GM23338 (cell line): ENCODE measurements around the gene ATP6V0C. TPM values are rescaled to one million over a fixed set of nuclear protein-coding genes. Genes with fewer than 3 reads are reported as not detected.

ENCODE experiments used
- ATAC-seq: fragments of 200-7000 bp; cut with Tn5 transposase; 3 replicates; pipeline ENCODE4 v1.9.1; 2020
- DNase-seq: peaks from one replicate; pipeline ENCODE4 v3.0.0-alpha.2; 2015; ENCODE audit warnings: low spot score
- H2AFZ ChIP-seq: fragments of 200-600 bp; sonication (generic); 2 replicates; pipeline ENCODE4 v1.8.0; 2016; ENCODE audit warnings: antibody characterized with exemption, mild to moderate bottlenecking, moderate library complexity
- H3F3A ChIP-seq: fragments of 200-600 bp; sonication (generic); replicated peaks from 2 replicates; pipeline ENCODE4 v1.8.0; 2017; ENCODE audit warnings: antibody characterized with exemption, mixed run types, low read depth
- H3K27ac ChIP-seq: fragments of 200-600 bp; sonication (generic); 2 replicates; pipeline ENCODE4 v1.6.1; 2016; ENCODE audit warnings: low read depth
- H3K27me3 ChIP-seq: fragments of 200-600 bp; sonication (generic); 2 replicates; pipeline ENCODE4 v1.8.0; 2016; ENCODE audit warnings: mild to moderate bottlenecking, mixed run types, moderate library complexity; ENCODE audit not compliant: insufficient read depth
- H3K36me3 ChIP-seq: fragments of 200-600 bp; sonication (generic); 2 replicates; pipeline ENCODE4 v1.8.0; 2016; ENCODE audit warnings: mild to moderate bottlenecking; ENCODE audit not compliant: insufficient read depth
- H3K4me1 ChIP-seq: fragments of 200-600 bp; sonication (generic); 2 replicates; pipeline ENCODE4 v1.8.0; 2016; ENCODE audit warnings: mild to moderate bottlenecking, moderate library complexity; ENCODE audit not compliant: insufficient read depth
- H3K4me2 ChIP-seq: fragments of 200-600 bp; sonication (generic); 2 replicates; pipeline ENCODE4 v1.7.1; 2017; ENCODE audit warnings: mixed run types
- H3K4me3 ChIP-seq: fragments of 200-600 bp; sonication (generic); 2 replicates; pipeline ENCODE4 v1.6.1; 2016; ENCODE audit warnings: mixed run types
- H3K79me2 ChIP-seq: fragments of 200-600 bp; sonication (generic); replicated peaks from 2 replicates; pipeline ENCODE4 v1.8.0; 2017; ENCODE audit warnings: mild to moderate bottlenecking; ENCODE audit not compliant: insufficient read depth
- H3K9me2 ChIP-seq: fragments of 200-600 bp; sonication (generic); 2 replicates; pipeline ENCODE4 v1.8.0; 2017; ENCODE audit not compliant: insufficient read depth
- H4K20me1 ChIP-seq: fragments of 200-600 bp; sonication (generic); replicated peaks from 2 replicates; pipeline ENCODE4 v1.8.0; 2017; ENCODE audit warnings: mild to moderate bottlenecking; ENCODE audit not compliant: insufficient read depth
- H3K27ac Mint-ChIP-seq: 2 replicates; pipeline ENCODE4 v1.8.0; 2020; ENCODE audit warnings: inconsistent platforms, mild to moderate bottlenecking, moderate library complexity, mixed read lengths
- H3K27me3 Mint-ChIP-seq: 3 replicates; pipeline ENCODE4 v1.8.0; 2022; ENCODE audit warnings: low read depth, mild to moderate bottlenecking, moderate library complexity, mixed read lengths, inconsistent platforms; ENCODE audit not compliant: insufficient read depth, poor library complexity
- H3K36me3 Mint-ChIP-seq: 3 replicates; pipeline ENCODE4 v1.8.0; 2021; ENCODE audit warnings: low read depth, mild to moderate bottlenecking, inconsistent platforms, moderate library complexity, mixed read lengths
- H3K4me1 Mint-ChIP-seq: 3 replicates; pipeline ENCODE4 v1.8.0; 2020; ENCODE audit warnings: mild to moderate bottlenecking, inconsistent platforms, mixed read lengths
- H3K4me3 Mint-ChIP-seq: 3 replicates; pipeline ENCODE4 v1.8.0; 2021; ENCODE audit warnings: moderate library complexity, mild to moderate bottlenecking, inconsistent platforms, mixed read lengths
- H3K9me3 Mint-ChIP-seq: 3 replicates; pipeline ENCODE4 v1.8.0; 2020; ENCODE audit warnings: moderate library complexity, mild to moderate bottlenecking, inconsistent platforms, mixed read lengths
- EZH2 ChIP-seq: fragments of 200-600 bp; sonication (generic); IDR thresholded peaks from one replicate; pipeline ENCODE4 v1.8.0; 2017; ENCODE audit warnings: antibody characterized with exemption, mild to moderate bottlenecking, low read depth; ENCODE audit not compliant: unreplicated experiment
- EZH2phosphoT487 ChIP-seq: fragments of 200-600 bp; sonication (generic); IDR thresholded peaks from one replicate; pipeline ENCODE4 v1.8.1; 2018; ENCODE audit warnings: antibody characterized with exemption; ENCODE audit not compliant: unreplicated experiment
- REST ChIP-seq: IDR thresholded peaks from one replicate; pipeline ENCODE4 v1.6.1; 2018; ENCODE audit warnings: antibody characterized with exemption; ENCODE audit not compliant: unreplicated experiment
- ZNF331 ChIP-seq: fragments of 250-450 bp; sonication (Bioruptor Pico); IDR thresholded peaks from 2 replicates; pipeline ENCODE4 v1.5.0; 2020; ENCODE audit warnings: low read depth, mild to moderate bottlenecking, moderate library complexity
- polyA plus RNA-seq: library from polyadenylated mRNA; unstranded; fragments of >200 nt; fragmentation: Nextera tagmentation; extraction: Ambion mirVana; gene quantifications from 2 replicates; pipeline ENCODE4 v1.2.1, GENCODE V29; 2016
- total RNA-seq: library from RNA; depleted of rRNA; stranded (reverse); fragments of >200 nt; shearing (Covaris generic); gene quantifications from 2 replicates; pipeline ENCODE4 v1.2.3, GENCODE V29; 2014
- TF ChIP-seq, protein P1 (sequence below): fragments of 250-450 bp; sonication (Bioruptor Pico); IDR thresholded peaks from 2 replicates; pipeline ENCODE4 v1.5.0; 2020; ENCODE audit warnings: mild to moderate bottlenecking, moderate library complexity
- TF ChIP-seq, protein P2 (sequence below): IDR thresholded peaks from 2 replicates; pipeline ENCODE4 v1.6.1; 2016; ENCODE audit warnings: antibody characterized with exemption

ATP6V0C gene
- total and polyA plus RNA-seq, 2 experiments from 2014 or later = 98.2 to 162 TPM

GRCh38 chr16:2497116-2497630 is 16.6 kb upstream of the ATP6V0C start (continued):
- TF ChIP-seq REST = no peak
- TF ChIP-seq, protein P1, sequence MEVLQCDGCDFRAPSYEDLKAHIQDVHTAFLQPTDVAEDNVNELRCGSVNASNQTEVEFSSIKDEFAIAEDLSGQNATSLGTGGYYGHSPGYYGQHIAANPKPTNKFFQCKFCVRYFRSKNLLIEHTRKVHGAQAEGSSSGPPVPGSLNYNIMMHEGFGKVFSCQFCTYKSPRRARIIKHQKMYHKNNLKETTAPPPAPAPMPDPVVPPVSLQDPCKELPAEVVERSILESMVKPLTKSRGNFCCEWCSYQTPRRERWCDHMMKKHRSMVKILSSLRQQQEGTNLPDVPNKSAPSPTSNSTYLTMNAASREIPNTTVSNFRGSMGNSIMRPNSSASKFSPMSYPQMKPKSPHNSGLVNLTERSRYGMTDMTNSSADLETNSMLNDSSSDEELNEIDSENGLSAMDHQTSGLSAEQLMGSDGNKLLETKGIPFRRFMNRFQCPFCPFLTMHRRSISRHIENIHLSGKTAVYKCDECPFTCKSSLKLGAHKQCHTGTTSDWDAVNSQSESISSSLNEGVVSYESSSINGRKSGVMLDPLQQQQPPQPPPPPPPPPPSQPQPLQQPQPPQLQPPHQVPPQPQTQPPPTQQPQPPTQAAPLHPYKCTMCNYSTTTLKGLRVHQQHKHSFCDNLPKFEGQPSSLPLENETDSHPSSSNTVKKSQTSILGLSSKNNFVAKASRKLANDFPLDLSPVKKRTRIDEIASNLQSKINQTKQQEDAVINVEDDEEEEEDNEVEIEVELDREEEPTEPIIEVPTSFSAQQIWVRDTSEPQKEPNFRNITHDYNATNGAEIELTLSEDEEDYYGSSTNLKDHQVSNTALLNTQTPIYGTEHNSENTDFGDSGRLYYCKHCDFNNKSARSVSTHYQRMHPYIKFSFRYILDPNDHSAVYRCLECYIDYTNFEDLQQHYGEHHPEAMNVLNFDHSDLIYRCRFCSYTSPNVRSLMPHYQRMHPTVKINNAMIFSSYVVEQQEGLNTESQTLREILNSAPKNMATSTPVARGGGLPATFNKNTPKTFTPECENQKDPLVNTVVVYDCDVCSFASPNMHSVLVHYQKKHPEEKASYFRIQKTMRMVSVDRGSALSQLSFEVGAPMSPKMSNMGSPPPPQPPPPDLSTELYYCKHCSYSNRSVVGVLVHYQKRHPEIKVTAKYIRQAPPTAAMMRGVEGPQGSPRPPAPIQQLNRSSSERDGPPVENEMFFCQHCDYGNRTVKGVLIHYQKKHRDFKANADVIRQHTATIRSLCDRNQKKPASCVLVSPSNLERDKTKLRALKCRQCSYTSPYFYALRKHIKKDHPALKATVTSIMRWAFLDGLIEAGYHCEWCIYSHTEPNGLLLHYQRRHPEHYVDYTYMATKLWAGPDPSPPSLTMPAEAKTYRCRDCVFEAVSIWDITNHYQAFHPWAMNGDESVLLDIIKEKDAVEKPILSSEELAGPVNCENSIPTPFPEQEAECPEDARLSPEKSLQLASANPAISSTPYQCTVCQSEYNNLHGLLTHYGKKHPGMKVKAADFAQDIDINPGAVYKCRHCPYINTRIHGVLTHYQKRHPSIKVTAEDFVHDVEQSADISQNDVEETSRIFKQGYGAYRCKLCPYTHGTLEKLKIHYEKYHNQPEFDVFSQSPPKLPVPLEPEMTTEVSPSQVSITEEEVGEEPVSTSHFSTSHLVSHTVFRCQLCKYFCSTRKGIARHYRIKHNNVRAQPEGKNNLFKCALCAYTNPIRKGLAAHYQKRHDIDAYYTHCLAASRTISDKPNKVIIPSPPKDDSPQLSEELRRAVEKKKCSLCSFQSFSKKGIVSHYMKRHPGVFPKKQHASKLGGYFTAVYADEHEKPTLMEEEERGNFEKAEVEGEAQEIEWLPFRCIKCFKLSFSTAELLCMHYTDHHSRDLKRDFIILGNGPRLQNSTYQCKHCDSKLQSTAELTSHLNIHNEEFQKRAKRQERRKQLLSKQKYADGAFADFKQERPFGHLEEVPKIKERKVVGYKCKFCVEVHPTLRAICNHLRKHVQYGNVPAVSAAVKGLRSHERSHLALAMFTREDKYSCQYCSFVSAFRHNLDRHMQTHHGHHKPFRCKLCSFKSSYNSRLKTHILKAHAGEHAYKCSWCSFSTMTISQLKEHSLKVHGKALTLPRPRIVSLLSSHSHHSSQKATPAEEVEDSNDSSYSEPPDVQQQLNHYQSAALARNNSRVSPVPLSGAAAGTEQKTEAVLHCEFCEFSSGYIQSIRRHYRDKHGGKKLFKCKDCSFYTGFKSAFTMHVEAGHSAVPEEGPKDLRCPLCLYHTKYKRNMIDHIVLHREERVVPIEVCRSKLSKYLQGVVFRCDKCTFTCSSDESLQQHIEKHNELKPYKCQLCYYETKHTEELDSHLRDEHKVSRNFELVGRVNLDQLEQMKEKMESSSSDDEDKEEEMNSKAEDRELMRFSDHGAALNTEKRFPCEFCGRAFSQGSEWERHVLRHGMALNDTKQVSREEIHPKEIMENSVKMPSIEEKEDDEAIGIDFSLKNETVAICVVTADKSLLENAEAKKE = no peak

GRCh38 chr16:2497695-2498484 is 15.9 kb upstream of the ATP6V0C start:
- no peaks in the 10 kb centered on the region for H3K9me3 Mint-ChIP-seq
- Histone ChIP-seq H3K27ac (no peak overlapping the region), H3K79me2 (no peaks in the 10 kb centered on the region), H4K20me1 (no peaks in the 10 kb centered on the region; the same call in 1 of the 2 replicates), H3K4me2 (no peak overlapping the region), H3K36me3 (no peaks in the 10 kb centered on the region), H3K4me1 (peaks cover 7% of the 10 kb centered on the region; the same call in 1 of the 2 replicates), H2AFZ (no peak overlapping the region), H3F3A (no peaks in the 10 kb centered on the region), H3K9me2 (no peaks in the 10 kb centered on the region), H3K4me3 (no peak overlapping the region), H3K27me3 (no peaks in the 10 kb centered on the region)
- DNase-seq (no peak), ATAC-seq (no peak)
- H3K36me3 Mint-ChIP-seq = peaks cover 8% of the 10 kb centered on the region; the same call in 2 of the 3 replicates
- no peak overlapping the region for H3K4me3 Mint-ChIP-seq
- H3K27ac Mint-ChIP-seq = no peak overlapping the region
- H3K27me3 Mint-ChIP-seq = no peaks in the 10 kb centered on the region
- peaks cover 5% of the 10 kb centered on the region for H3K4me1 Mint-ChIP-seq
- TF ChIP-seq ZNF331 (CRISPR knock-in tag) (no peak), EZH2 (no peak), EZH2phosphoT487 (no peak)
- TF ChIP-seq, protein P2, sequence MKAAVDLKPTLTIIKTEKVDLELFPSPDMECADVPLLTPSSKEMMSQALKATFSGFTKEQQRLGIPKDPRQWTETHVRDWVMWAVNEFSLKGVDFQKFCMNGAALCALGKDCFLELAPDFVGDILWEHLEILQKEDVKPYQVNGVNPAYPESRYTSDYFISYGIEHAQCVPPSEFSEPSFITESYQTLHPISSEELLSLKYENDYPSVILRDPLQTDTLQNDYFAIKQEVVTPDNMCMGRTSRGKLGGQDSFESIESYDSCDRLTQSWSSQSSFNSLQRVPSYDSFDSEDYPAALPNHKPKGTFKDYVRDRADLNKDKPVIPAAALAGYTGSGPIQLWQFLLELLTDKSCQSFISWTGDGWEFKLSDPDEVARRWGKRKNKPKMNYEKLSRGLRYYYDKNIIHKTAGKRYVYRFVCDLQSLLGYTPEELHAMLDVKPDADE = no peak
